Fibroblast of lung (primary cell): ENCODE data around the gene PGA4.

Experiments
- CTCF ChIP-seq, 2 donors: IDR thresholded peaks in 1 of 2; conservative IDR thresholded peaks in 1 of 2; 1 replicate in 1 of 2; 2 replicates in 1 of 2; pipeline ENCODE4 v1.5.1; 2011 to 2012; ENCODE audit warnings: low read length in 2 of 2, control low read depth in 1 of 2, inconsistent platforms in 1 of 2, low read depth in 1 of 2, mild to moderate bottlenecking in 1 of 2
- EZH2 ChIP-seq: IDR thresholded peaks from 2 replicates; pipeline ENCODE4 v1.5.1; 2012; ENCODE audit warnings: low read length, control low read depth, mild to moderate bottlenecking; ENCODE audit errors: missing control alignments

DNA sequence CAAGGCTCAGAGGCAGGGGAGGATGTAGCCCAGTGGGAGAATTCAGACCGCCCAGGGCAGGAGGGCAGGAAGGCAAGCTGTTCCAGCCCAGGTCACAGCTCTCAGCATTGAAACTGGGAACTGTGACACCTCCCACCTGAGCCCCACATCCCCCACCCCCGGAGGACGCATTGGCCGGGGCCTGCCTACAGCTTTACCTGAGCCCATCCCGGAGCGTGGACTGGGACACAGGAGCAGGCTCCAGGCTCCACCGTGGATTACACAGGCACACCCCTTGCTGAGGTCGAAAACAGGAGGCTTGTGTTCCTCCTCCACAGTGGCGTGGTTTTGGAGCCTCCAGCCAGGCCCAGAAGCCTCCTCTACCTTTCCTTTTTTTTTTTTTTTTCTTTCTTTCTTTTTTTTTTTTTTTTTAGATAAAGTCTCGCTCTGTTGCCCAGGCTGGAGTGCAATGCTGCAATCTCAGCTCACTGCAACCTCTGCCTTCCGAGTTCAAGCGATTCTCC lies 27.9 kb upstream of the PGA4 start:
- TF ChIP-seq CTCF (conservative IDR thresholded peaks at IDR 0.05 in 1 of 2, IDR thresholded peaks at IDR 0.05 in 1 of 2; ENCODE audit: low read depth in 1 of 2, low read length in 2 of 2) = no peak
- no peak for TF ChIP-seq EZH2
